Measurements from ENCODE around the gene C1orf210.

The C1orf210 gene

GRCh38 chr1:43293896-43294760, 8.7 kb upstream of the C1orf210 start:
- Mint-ChIP-seq H3K27ac (peak overlapping the region; percentile 85), H3K27me3 (no peaks in the 10 kb centered on the region), H3K9me3 (no peaks in the 10 kb centered on the region), H3K36me3 (no peaks in the 10 kb centered on the region), H3K4me3 (no peak overlapping the region), H3K4me1 (peaks cover 32% of the 10 kb centered on the region)
- DNase-seq = no peak
- CTCF ChIA-PET = interaction anchor here (0.9 to 1.6 kb wide), 3 partner anchors 21 to 121 kb away, joined by 3 read pairs; no protein-coding TSS in a partner anchor

GRCh38 chr1:43293176-43293575, 7.8 kb upstream of the C1orf210 start:
- H3K4me3 Mint-ChIP-seq = no peak overlapping the region
- no peak for DNase-seq
- no peaks in the 10 kb centered on the region for H3K9me3 Mint-ChIP-seq
- no peak overlapping the region for H3K27ac Mint-ChIP-seq
- peaks cover 32% of the 10 kb centered on the region for H3K4me1 Mint-ChIP-seq
- CTCF ChIA-PET = interaction anchor here (0.9 kb wide), 1 partner anchor 12 kb away, joined by 3 read pairs; no protein-coding TSS in a partner anchor
- no peaks in the 10 kb centered on the region for H3K27me3 Mint-ChIP-seq
- no peaks in the 10 kb centered on the region for H3K36me3 Mint-ChIP-seq

DNA sequence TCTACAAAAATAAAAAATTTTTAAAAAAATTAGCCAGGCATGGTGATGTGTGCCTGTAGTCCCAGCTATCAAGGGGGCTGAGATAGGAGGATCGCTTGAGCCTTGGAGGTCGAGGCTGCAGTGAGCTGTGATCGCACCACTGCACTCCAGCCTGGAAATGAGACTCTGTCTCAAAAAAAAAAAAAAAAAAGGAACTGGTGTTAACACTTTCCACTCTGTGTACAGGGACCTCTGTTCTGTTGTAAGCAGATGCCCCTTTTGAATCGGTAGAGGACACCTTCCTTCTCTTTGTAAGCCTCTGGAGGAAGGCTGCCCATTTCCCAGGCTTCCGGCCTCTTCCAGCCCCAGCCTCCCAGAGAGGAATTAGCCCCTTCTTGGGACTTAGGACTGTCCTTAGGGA, 7.3 kb upstream of the C1orf210 start:
- H3K36me3 Mint-ChIP-seq = no peaks in the 10 kb centered on the region
- H3K4me1 Mint-ChIP-seq = peaks cover 32% of the 10 kb centered on the region
- no peak overlapping the region for H3K4me3 Mint-ChIP-seq
- H3K27ac Mint-ChIP-seq = no peak overlapping the region
- H3K27me3 Mint-ChIP-seq = no peaks in the 10 kb centered on the region
- CTCF ChIA-PET = interaction anchor here (0.9 kb wide), 1 partner anchor 11 kb away, joined by 3 read pairs; no protein-coding TSS in a partner anchor
- no peak for DNase-seq
- H3K9me3 Mint-ChIP-seq = no peaks in the 10 kb centered on the region

DNA sequence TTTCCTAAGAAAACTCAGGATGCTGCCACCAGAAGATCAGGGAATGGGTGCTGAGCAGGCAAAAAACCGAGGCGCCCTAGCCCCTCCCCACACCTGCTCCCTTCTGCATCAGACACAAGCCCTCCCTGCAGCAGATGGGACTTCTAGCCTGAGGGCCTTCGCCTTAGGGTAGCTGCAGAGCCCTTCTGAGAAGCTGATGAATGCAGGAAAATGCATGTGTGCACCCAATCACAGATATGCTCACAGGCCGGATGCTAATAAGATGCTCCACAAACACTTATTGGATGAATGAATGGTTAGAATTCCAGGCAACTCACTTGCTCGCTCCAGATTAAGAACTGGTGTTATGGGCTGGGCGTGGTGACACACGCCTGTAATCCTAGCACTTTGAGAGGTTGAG, 6.8 kb upstream of the C1orf210 start:
- CTCF ChIA-PET = interaction anchor here (0.9 kb wide), 1 partner anchor 11 kb away, joined by 3 read pairs; no protein-coding TSS in a partner anchor
- Mint-ChIP-seq H3K27ac (no peak overlapping the region), H3K9me3 (no peaks in the 10 kb centered on the region), H3K4me1 (peaks cover 32% of the 10 kb centered on the region), H3K27me3 (peaks cover 2% of the 10 kb centered on the region), H3K4me3 (no peak overlapping the region), H3K36me3 (no peaks in the 10 kb centered on the region)
- DNase-seq = no peak

- CTCF ChIA-PET = interaction anchor here (1.0 kb wide), 1 partner anchor 62 kb away, joined by 3 read pairs; no protein-coding TSS in a partner anchor
- Mint-ChIP-seq H3K4me3 (no peak overlapping the region), H3K4me1 (peaks cover 5% of the 10 kb centered on the region), H3K27ac (no peak overlapping the region), H3K36me3 (no peaks in the 10 kb centered on the region), H3K27me3 (peaks cover 23% of the 10 kb centered on the region), H3K9me3 (no peaks in the 10 kb centered on the region)
- DNase-seq = no peak
Observed at GRCh38 chr1:43288785-43289706, 3.7 kb upstream of the C1orf210 start.

DNA sequence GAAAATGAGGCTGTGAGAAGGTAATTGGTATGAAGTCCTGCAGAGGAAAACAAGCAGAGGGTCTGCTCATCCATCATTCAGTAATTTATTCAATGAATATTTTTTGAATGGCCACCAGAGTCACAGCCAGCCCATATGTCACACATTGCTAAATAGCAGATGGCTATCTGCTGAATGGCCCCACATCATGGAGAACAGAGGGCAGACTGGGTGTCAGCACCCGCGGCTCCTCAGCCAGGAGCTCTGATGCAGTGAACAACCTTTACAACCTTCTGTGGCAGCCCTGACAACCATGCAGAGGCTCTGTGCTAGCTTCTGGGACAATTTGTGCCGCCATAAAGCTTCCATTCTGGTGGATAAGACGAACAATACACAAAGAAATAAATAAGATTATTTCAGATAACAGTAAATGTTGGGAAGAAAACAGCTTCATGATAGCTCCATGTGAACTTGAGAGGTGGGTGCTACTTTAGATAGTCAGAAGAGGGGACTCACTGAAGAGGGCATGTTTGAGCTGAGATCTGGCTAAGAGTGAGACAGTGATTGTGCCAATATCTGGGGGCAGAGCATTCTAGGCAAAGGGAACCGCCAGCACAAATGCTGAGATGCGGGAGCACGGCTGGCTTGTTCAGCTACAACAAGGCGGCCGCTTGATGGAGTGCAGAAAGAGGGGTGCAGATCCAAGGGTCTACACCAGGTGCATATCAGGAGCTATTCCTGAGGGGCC, 2.8 kb upstream of the C1orf210 start:
- CTCF ChIA-PET = interaction anchor here (1.0 kb wide), 1 partner anchor 61 kb away, joined by 3 read pairs; no protein-coding TSS in a partner anchor
- no peak for DNase-seq
- Mint-ChIP-seq H3K27ac (no peak overlapping the region), H3K36me3 (no peaks in the 10 kb centered on the region), H3K9me3 (no peaks in the 10 kb centered on the region), H3K27me3 (peaks cover 27% of the 10 kb centered on the region), H3K4me1 (peaks cover under 1% of the 10 kb centered on the region), H3K4me3 (no peak overlapping the region)

DNA sequence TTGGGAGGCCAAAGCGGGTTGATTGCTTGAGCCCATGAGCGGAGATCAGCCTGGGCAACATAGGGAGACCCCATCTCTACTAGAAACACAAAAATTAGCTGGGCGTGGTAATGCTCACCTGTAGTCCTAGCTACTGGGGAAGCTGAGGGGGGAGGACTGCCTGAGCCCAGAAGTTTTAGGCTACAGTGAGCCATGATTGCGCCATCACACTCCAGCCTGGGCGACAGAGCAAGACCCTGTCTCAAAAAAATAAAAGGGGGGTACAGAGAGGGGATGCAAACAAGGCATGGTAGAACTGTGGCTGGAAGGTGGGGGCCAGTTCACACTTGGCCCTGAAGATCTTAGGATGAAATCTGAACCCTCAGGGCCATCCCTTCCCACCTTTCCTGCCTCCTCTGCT, 1.2 kb upstream of the C1orf210 start:
- H3K9me3 Mint-ChIP-seq = no peaks in the 10 kb centered on the region
- no peak overlapping the region for H3K27ac Mint-ChIP-seq
- no peaks in the 10 kb centered on the region for H3K4me1 Mint-ChIP-seq
- no peak overlapping the region for H3K4me3 Mint-ChIP-seq
- DNase-seq = no peak
- no peaks in the 10 kb centered on the region for H3K36me3 Mint-ChIP-seq
- H3K27me3 Mint-ChIP-seq = peaks cover 27% of the 10 kb centered on the region
- CTCF ChIA-PET = no interaction called here

DNA sequence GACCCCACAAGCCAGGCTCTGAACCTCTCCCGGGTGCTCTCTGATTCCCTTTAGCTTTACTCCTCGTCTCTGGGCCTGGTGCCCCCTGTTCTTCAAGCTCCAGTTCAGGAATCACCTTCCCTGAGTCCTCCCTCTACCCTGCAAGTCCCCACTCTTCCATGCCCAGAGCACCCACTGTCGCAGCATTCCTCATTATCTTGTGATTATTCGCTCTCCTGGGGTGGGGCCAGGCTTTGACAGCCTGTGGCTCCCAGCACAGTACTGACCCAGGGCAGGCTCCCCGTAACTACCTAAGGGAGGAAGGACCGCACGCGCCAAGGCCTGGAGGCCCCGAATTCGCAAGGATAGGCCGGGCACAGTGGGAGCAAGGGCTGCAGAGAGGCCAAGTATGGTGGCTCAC, 734 bp upstream of the C1orf210 start:
- CTCF ChIA-PET = no interaction called here
- DNase-seq = no peak

GRCh38 chr1:43284546-43285110, 753 bp downstream of the C1orf210 start:
- H3K9me3 Mint-ChIP-seq = no peaks in the 10 kb centered on the region
- no peak overlapping the region for H3K27ac Mint-ChIP-seq
- no peaks in the 10 kb centered on the region for H3K4me1 Mint-ChIP-seq
- H3K36me3 Mint-ChIP-seq = no peaks in the 10 kb centered on the region
- H3K27me3 Mint-ChIP-seq = peaks cover 34% of the 10 kb centered on the region
- CTCF ChIA-PET = no interaction called here
- H3K4me3 Mint-ChIP-seq = no peak overlapping the region
- DNase-seq = no peak

More for the DNA sequence above, 734 bp upstream of the C1orf210 start:
- H3K9me3 Mint-ChIP-seq = no peaks in the 10 kb centered on the region
- H3K27ac Mint-ChIP-seq = no peak overlapping the region
- no peak overlapping the region for H3K4me3 Mint-ChIP-seq
- H3K4me1 Mint-ChIP-seq = no peaks in the 10 kb centered on the region
- H3K27me3 Mint-ChIP-seq = peaks cover 27% of the 10 kb centered on the region
- no peaks in the 10 kb centered on the region for H3K36me3 Mint-ChIP-seq

DNA sequence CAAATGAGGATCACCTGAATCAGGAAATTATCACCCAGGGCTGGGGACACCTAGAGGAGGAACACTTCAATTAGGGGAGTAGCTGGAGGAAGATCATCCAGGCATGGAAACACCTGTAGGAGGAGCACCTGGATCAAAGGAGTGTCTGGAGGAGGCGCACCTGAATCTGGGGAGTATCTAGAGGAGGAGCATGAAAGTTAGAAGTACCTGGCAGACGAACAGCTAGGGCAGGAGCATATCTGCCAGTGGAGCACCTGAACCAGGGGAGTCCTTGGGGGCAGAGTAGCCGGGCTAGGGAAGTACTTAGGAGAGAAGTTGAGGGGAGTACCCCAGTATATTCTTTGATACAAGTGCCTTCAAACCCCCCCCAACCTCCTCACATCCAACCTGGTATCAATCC, 1.3 kb downstream of the C1orf210 start:
- Mint-ChIP-seq H3K4me1 (no peaks in the 10 kb centered on the region), H3K27ac (no peak overlapping the region), H3K4me3 (no peak overlapping the region), H3K27me3 (peaks cover 38% of the 10 kb centered on the region), H3K9me3 (no peaks in the 10 kb centered on the region), H3K36me3 (no peaks in the 10 kb centered on the region)
- CTCF ChIA-PET = no interaction called here
- peak; percentile 12 for DNase-seq

DNA sequence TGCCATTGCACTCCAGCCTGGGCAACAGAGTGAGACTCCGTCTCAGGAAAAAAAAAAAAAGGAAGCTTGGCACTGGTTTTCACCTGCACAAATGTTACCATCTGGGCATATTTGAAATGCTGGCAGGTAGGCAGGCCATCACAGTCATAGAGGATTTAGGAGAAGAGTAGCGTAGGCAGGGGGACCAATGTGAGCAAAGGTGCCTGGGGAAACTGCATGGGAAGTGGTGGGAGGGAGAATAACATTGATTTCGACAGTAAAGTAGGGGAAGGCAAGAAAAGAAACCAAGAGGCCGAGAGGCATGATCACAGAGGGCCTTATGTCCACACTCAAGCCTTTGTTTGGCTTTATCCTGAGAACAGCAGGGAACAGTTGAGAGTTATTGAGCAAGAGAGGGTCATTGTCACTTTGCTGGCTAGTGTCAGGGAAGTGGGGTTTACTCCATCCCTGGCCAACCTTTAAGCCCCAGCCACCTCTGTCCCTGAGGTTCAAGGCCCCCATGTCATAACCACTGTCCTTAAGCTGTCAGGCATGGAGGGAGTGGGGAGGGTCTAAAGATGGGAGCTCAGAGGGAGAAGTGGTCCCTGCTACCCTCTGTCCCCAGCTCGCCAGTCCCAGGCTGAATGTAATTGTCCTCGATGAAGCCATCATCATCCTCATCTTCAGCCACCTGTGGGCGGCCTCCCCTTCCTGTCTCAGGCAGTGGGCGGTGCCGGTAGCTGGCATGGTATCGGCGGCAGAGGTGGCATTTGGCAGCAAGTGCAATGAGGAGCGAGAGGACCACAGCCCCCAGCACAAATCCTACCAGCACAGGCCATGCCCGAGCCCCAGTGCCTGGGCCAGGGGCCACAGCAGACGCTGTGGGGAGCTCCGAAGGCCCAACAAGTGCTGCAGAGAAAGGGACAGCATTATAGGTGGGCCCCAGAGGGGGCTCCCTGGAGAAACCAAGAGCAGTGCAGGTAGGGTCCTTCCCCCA, 2.9 kb downstream of the C1orf210 start:
- H3K27ac Mint-ChIP-seq = no peak overlapping the region
- H3K36me3 Mint-ChIP-seq = no peaks in the 10 kb centered on the region
- CTCF ChIA-PET = no interaction called here
- peaks cover 42% of the 10 kb centered on the region for H3K27me3 Mint-ChIP-seq
- H3K4me1 Mint-ChIP-seq = no peaks in the 10 kb centered on the region
- no peaks in the 10 kb centered on the region for H3K9me3 Mint-ChIP-seq
- no peak overlapping the region for H3K4me3 Mint-ChIP-seq
- DNase-seq = no peak

DNA sequence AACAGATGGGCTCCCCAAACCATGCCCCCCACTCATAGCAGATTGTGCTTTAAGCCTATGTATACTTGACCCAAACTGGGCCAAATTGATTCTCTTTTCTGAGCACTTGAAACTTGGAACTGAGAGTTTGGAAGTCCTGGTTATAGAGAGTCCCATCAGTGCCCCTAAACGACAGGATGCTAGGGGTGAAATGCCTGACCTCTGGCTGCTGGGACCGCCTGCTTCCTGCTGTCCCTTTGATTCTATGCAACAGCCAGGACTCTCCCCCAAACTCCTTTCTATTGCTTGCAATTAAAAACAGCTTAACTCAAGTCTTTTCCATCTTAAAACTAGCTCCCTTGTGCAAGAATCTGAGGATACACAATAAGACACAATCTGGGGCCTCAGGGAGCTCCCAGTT, 4.7 kb downstream of the C1orf210 start:
- CTCF ChIA-PET = interaction anchor here (0.6 to 1.5 kb wide), 2 partner anchors 10 to 818 kb away, joined by 4 to 5 read pairs; partner anchors contain the start of gene CCDC30
- Mint-ChIP-seq H3K36me3 (no peaks in the 10 kb centered on the region), H3K4me1 (peaks cover 5% of the 10 kb centered on the region), H3K27ac (no peak overlapping the region), H3K9me3 (no peaks in the 10 kb centered on the region), H3K27me3 (peaks cover 38% of the 10 kb centered on the region), H3K4me3 (no peak overlapping the region)
- no peak for DNase-seq

GRCh38 chr1:43279666-43280065, 5.7 kb downstream of the C1orf210 start:
- no peak overlapping the region for H3K4me3 Mint-ChIP-seq
- peaks cover 37% of the 10 kb centered on the region for H3K27me3 Mint-ChIP-seq
- H3K4me1 Mint-ChIP-seq = peaks cover 15% of the 10 kb centered on the region
- H3K9me3 Mint-ChIP-seq = peaks cover 5% of the 10 kb centered on the region
- CTCF ChIA-PET = no interaction called here
- DNase-seq = no peak
- H3K27ac Mint-ChIP-seq = no peak overlapping the region
- peaks cover 7% of the 10 kb centered on the region for H3K36me3 Mint-ChIP-seq
